GM18951 (cell line): ENCODE results near the gene APLP2.

Source experiments
- POLR2A ChIP-seq: IDR thresholded peaks from 4 replicates; pipeline ENCODE4 v1.6.1; 2011; ENCODE audit warnings: mild to moderate bottlenecking; ENCODE audit not compliant: insufficient read length, insufficient read depth; ENCODE audit errors: extremely low read depth
- in situ Hi-C: fragments of 300-500 bp; cut with MboI; formaldehyde crosslinking; loops from one replicate; pipeline ENCODE4 v1.12.0; 2022; ENCODE audit warnings: low sequenced_read_pairs, mixed read lengths, inconsistent platforms; ENCODE audit not compliant: unreplicated experiment

The APLP2 gene

DNA sequence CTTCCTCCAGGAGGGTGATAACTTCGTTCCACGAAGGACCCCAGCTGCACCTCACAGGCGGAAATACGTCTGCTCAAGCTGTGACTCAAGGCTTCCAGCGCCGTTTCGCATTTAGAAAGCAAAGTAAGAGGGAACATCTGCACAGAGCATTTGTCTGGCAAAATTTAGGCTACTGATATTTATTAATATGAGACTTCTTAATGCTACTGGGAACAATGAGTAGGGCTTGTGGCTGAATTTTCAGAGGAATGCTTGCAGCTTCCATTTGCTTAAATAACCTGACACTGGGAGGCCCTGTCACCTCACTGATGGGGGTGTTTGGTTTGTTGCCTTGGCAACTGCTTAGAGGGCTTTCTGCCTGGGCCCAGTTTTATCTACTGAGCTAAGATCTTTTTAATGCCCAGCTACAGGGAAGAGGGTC, 75.2 kb downstream of the APLP2 start:
- in situ Hi-C loops = no loop called here
- TF ChIP-seq POLR2A = no peak

GRCh38 chr11:130145311-130145812, 75.7 kb downstream of the APLP2 start:
- no peak for TF ChIP-seq POLR2A
- in situ Hi-C loops = no loop called here

DNA sequence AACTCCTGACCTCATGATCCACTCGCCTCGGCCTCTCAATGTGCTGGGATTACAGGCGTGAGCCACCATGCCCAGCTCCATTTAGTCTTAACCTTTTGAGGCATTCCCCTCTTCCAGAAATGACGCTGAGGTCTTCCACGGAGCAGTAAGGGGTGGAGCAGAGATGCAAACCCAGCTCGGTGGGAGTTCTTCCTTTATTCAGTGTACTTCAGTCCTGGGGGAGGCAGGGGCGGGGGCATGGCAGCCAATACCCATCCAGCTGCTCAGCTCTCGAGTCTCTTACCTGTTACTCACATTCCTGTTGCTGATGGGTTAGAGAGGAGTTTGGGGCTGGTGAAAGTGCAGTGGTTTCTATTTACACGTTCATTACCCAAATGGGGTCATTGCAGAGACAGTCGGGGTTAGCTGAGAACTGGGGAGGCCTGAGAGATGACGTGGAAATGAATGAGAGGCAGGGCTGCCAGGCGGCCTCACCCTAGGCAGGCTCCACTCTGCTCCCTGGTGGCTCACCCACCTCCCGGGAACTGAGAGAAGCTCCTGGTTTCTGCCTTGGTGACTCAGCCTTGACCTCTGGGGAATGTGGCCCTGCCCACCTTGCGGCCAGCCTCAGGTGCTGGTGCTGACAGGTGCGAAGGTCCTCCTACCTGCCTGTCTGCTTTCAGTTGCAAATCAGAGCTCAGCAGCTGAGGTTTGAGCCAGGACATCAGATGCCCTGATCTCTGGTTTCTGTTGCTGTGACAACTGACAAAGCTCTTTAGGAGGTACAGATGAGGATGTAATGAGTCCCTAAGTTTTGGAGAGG, 76.5 kb downstream of the APLP2 start:
- in situ Hi-C loops = no loop called here

GRCh38 chr11:130146796-130147195, 77.1 kb downstream of the APLP2 start:
- in situ Hi-C loops = no loop called here
- TF ChIP-seq POLR2A = no peak

More for the DNA sequence above, 76.5 kb downstream of the APLP2 start:
- TF ChIP-seq POLR2A = no peak

DNA sequence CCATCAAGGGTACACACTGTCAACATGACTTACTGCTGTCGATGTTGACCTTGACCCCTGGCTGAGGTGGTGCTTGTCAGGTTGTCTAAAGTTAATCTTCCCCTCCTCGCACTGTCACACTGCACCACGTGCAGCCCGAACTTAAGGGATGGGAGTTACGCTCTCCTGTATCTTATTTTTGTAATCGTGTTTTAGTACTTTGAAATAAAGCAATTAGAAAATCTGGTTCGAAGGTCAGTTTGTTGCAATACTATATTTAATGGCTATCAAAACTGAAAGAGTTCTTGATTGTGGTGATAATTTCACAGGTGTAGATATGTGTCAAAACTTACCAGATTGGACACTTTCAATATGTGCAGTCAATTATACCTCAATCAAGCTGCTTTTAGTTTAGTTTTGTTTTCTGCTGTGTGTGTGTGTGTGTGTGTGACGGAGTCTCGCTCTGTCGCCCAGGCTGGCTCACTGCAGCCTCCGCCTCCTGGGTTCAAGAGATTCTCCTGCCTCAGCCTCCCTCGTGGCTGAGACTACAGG, 79.2 kb downstream of the APLP2 start:
- in situ Hi-C loops = no loop called here
- no peak for TF ChIP-seq POLR2A

DNA sequence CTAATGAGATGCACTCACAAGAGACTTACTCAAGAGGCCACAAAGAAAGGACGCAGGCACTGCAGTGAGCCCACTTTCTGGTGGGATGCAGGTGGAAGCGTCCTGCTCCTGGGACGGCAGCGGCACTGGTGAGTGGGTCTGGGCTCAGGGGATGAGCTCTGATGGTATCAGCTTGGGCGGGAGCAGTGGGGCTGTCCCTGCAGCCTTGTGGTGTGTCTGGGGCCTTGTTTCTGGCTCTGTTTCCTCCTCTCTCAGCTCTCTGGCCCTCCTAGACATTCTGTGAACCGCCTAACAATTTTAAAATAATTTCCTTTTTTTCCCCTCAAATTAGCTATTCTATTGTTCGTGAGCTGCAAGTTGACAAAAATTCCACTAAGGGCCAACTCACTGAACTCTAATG, 81.1 kb downstream of the APLP2 start:
- in situ Hi-C loops = no loop called here
- TF ChIP-seq POLR2A = no peak

- TF ChIP-seq POLR2A = no peak
- in situ Hi-C loops = no loop called here
These were observed 81.5 kb downstream of the APLP2 start for GRCh38 chr11:130151196-130151595.

DNA sequence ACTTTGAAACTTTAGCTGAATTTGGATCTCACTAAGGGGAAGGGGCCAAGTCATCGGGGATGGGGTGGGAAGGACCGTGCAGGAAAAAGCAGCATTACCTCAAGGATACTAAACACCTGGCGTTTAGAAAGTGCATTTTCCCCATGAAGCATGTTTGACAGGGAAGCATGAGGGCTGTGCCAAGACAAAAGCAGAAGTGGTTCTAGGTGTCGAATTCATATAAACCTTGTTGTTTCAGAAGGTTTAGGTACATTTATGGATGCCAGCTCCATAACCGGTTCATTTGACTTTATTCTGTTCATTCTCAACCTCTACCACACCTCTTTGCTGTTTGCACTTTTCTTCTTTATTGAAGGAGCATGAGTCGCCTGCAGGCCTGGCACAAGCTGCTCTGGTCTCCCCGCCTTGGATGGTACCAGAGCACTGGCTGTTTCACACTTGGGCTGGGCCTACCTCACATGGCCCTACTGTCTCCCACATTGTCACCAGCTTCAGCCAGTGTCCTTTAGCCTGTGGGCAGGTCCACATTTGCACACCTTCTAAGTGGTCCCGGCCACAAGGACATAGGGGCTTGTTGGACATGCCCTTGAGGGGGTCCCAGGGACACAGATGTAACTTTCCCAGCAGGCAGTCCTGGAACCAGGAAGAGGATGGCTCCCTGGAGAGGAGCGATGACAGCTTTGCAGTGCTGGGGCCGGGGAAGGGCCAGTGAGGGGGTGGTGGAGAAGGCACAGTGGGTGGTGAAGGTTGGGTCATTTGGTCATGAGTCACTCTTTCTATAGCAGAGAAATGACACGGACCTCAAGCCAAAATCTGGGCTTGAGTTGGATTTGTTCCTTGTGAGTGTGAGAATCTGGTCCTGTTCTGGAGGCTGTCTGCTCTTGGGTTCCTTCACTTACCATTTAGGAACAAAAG, 86.7 kb downstream of the APLP2 start:
- in situ Hi-C loops = no loop called here
- no peak for TF ChIP-seq POLR2A

GRCh38 chr11:130157101-130157500, 87.4 kb downstream of the APLP2 start:
- TF ChIP-seq POLR2A = no peak
- in situ Hi-C loops = no loop called here

DNA sequence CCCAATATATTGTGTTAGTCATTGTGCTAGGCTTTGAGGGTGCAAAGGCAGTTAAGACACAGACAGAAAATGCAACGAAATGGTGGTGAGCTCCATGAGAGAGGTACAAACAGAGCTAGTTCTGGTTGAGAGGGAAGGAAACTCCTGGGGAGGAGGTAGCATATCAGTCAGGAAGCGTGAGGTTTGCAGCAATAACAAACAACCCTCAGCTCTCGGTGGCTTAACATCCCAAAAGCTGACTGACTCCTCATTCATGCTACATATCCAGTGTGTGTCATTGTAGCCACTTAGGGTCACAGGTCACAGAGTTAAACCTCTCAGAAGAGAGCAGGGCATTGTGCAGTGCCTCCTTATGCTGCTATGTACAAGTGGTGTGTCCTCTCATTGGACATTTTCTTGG, 88.1 kb downstream of the APLP2 start:
- no peak for TF ChIP-seq POLR2A
- in situ Hi-C loops = no loop called here

DNA sequence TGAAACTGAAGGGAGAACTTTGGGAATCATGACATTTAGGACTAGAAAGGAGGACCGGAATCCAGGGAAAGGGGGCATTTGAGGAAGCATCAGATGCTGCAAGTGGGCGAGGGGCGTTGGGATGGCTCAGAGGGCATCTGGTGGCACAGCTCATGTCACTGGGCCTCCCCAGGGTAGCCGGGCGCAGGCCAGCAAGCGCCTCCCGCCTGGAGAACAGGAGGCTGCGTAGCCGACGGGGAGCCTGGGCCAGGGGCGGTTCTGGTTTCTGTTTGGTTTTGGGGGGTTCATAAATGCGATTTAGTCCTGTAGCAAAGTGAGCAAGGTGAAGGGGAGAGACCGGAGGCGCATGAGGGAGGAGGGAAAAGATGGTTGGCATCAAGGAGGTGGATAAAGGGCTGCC, 89.4 kb downstream of the APLP2 start:
- TF ChIP-seq POLR2A = no peak
- in situ Hi-C loops = no loop called here

- TF ChIP-seq POLR2A = no peak
- in situ Hi-C loops = no loop called here
These were observed 90.2 kb downstream of the APLP2 start, which contains the start of gene ST14 for GRCh38 chr11:130159657-130160497. ST14 (plus strand) TSS chr11:130159782; CDS start chr11:130159980, 198 bp downstream.
